Activated CD4-positive, alpha-beta T cell treated with anti-CD3 and anti-CD28 coated beads, Interleukin-2, amount 10 ng/mL, durations not matched to agents 24 days and 14 days (primary cell): ENCODE results near the gene ELOVL7. TPM values are rescaled to one million over a fixed set of nuclear protein-coding genes. Genes with fewer than 3 reads are reported as not detected.
"Not testable (repeated sequence)": the region's sequence is repeated elsewhere in the genome, so short reads cannot be mapped to it uniquely, and the experiment has no call there.

Experiments used
- DNase-seq: peaks from one replicate; pipeline ENCODE4 v3.0.0; 2022
- H3K27ac Mint-ChIP-seq: one replicate; pipeline ENCODE4 v1.8.0; 2022; ENCODE audit warnings: mild to moderate bottlenecking, mixed read lengths
- H3K27me3 Mint-ChIP-seq: one replicate; pipeline ENCODE4 v1.8.0; 2022; ENCODE audit warnings: mixed read lengths
- H3K36me3 Mint-ChIP-seq: one replicate; pipeline ENCODE4 v1.8.0; 2022; ENCODE audit warnings: low read depth, mild to moderate bottlenecking, mixed read lengths
- H3K4me1 Mint-ChIP-seq: one replicate; pipeline ENCODE4 v1.8.0; 2021; ENCODE audit warnings: mixed read lengths
- H3K4me3 Mint-ChIP-seq: one replicate; pipeline ENCODE4 v1.8.0; 2022; ENCODE audit warnings: mild to moderate bottlenecking, moderate library complexity, mixed read lengths
- H3K9me3 Mint-ChIP-seq: one replicate; pipeline ENCODE4 v1.8.0; 2021; ENCODE audit warnings: mixed read lengths
- intact Hi-C: fragments of 100-400 bp; cut with micrococcal nuclease; formaldehyde crosslinking; loops from one replicate; pipeline ENCODE4 v1.15.1; 2023
- total RNA-seq: library from RNA; stranded (reverse); gene quantifications from 2 replicates; pipeline ENCODE4 v1.2.3, GENCODE V29; 2022

ELOVL7 gene
- total RNA-seq, 1 donor from 2014 or later: 0.56 TPM

DNA sequence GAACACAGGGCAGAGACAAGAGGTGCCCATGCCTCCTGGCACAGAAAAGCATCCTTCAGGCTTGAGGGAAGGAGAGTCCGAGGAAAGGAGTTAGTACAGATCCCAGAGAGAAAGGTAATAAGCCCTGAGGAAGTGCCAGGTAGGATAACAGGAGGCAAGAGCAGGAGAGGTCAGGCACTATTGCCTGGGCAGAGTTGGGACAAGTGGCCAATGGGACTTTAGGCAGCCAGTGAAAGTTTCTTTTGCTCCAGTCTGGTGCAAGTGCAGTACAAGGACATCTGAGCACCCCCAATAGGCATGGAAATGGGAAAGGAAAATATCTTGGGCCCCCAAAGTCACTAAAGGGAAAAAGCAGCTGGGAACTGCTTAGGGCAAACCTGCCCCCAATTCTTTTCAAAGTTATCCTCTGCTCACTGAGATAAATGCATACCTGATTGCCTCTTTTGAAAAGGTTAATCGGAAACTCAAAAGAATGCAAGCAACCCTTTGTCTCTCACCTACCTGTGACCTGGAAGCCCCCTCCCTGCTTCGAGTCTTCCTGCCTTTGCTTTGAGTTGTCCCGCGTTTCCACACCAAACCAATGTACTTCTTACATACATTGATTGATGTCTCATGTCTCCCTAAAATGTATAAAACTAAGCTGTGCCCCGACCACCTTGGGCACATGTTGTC is 46.5 kb downstream of the ELOVL7 start:
- no peaks in the 10 kb centered on the region for H3K4me1 Mint-ChIP-seq
- intact Hi-C loops: no loop called here
- H3K9me3 Mint-ChIP-seq: peaks cover 3% of the 10 kb centered on the region
- no peaks in the 10 kb centered on the region for H3K36me3 Mint-ChIP-seq
- H3K4me3 Mint-ChIP-seq: no peak overlapping the region
- peaks cover 6% of the 10 kb centered on the region for H3K27me3 Mint-ChIP-seq
- no peak for DNase-seq
- H3K27ac Mint-ChIP-seq: no peak overlapping the region

DNA sequence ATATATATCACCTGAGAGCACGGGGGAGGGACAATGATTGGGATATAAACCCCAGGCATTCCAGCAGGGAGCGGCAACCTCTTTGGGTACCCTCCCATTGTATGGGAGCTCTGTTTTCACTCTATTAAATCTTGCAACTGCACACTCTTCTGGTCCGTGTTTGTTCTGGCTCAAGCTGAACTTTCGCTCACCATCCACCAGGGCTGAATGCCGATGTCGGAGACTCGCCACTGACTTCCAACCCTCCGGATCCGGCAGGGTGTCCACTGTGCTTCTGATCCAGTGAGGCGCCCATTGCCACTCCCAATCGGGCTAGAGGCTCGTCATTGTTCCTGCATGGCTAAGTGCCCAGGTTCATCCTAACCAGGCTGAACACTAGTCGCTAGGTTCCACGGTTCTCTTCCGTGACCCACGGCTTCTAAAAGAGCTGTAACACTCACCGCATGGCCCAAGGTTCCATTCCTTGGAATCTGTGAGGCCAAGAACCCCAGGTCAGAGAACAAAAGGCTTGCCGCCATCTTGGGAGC is 48.6 kb downstream of the ELOVL7 start:
- H3K4me3 Mint-ChIP-seq, H3K36me3 Mint-ChIP-seq, H3K4me1 Mint-ChIP-seq, H3K9me3 Mint-ChIP-seq, H3K27me3 Mint-ChIP-seq, intact Hi-C loops, H3K27ac Mint-ChIP-seq, DNase-seq: not testable (repeated sequence)

DNA sequence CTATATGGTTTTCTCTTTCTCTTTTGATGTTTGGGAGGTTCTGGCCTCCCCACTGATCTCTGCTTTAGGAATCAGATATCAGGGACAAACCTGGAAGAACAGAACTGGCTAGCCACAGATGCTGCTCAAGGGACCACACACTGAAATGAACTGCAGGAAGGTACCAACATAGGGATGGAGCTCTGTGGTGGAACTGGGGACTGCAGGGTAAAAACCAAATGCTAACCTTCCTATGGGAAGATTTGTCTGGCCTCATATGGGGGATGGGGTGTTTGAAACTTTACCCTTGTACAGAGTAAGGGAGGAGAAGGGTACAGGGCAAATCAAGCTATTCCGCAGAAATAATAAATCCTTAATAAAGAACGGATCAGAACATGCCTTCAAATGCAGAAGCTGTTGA is 49.4 kb downstream of the ELOVL7 start:
- DNase-seq: no peak
- Mint-ChIP-seq H3K4me3 (no peak overlapping the region), H3K27ac (no peak overlapping the region), H3K9me3 (peaks cover 6% of the 10 kb centered on the region), H3K36me3 (no peaks in the 10 kb centered on the region), H3K4me1 (no peaks in the 10 kb centered on the region), H3K27me3 (peaks cover 10% of the 10 kb centered on the region)
- intact Hi-C loops: no loop called here

DNA sequence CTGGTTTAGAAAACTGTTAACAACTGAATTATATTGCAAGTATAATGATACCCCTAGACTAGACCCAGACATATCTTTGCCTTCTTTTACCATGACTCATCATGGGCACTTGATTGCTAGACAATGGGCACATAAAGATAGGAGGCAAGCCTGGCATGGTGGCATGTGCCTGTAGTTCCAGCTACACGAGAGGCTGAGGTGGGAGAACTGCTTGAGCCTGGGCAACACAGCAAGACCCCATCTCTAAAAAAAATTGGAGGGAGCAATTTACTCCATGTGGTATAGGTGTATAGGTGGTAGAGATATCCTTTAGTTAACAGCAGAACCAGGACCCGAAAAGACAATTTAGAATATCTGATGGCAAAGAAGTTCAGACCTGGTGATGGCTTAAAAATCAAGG is 51.6 kb downstream of the ELOVL7 start:
- no peaks in the 10 kb centered on the region for H3K4me1 Mint-ChIP-seq
- intact Hi-C loops: no loop called here
- H3K27me3 Mint-ChIP-seq: peaks cover 7% of the 10 kb centered on the region
- no peak overlapping the region for H3K4me3 Mint-ChIP-seq
- peaks cover 6% of the 10 kb centered on the region for H3K9me3 Mint-ChIP-seq
- H3K36me3 Mint-ChIP-seq: no peaks in the 10 kb centered on the region
- H3K27ac Mint-ChIP-seq: no peak overlapping the region
- DNase-seq: no peak

DNA sequence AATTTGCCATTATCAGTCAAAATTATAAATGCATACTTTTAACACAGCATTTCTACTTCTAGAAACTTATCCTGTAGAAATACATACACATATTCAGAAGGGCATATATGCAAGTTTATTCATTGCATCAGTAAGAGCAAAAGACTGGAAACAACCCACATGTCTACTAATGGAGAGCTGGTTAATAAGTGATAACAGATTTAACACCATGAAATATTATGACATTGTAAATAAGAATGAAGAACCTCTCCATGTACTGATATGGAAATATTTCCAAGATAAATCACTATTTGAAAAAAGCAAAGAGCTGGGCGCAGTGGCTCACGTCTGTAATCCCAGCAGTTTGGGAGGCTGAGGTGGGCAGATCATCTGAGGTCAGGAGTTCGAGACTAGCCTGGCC is 54.5 kb downstream of the ELOVL7 start:
- no peaks in the 10 kb centered on the region for H3K4me1 Mint-ChIP-seq
- peaks cover 9% of the 10 kb centered on the region for H3K27me3 Mint-ChIP-seq
- intact Hi-C loops: no loop called here
- no peak overlapping the region for H3K27ac Mint-ChIP-seq
- no peak overlapping the region for H3K4me3 Mint-ChIP-seq
- H3K36me3 Mint-ChIP-seq: no peaks in the 10 kb centered on the region
- H3K9me3 Mint-ChIP-seq: peaks cover 6% of the 10 kb centered on the region
- DNase-seq: no peak

DNA sequence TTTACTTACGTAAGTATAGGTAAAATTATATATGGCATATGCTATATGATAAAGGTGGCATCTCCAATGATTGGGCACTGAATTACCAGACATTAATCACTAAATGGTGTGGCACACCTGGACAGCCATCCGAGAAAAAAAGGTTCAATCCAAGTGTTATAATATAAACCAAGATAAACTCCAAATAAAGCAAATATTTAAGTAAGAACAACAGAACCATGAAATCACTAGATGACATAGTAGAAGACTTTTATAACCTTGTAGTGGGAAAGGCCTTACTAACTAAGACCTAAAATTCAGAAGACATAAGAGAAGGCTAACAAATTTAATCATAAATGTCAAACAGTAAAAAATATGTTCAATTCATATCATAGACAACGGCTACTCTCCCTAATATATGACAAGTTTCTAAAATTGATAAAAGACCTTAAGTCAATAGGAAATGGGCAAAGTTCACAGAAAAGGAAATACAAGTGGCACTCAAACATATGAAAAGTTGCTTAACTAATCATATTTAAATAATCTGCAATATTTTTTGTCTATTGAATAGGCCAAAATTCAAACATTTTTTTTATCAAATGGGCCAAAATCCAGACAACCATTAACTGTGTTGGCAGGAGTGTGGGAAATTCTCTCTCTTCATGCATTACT is 55.1 kb downstream of the ELOVL7 start:
- Mint-ChIP-seq H3K4me3 (no peak overlapping the region), H3K4me1 (no peaks in the 10 kb centered on the region), H3K36me3 (no peaks in the 10 kb centered on the region)

DNA sequence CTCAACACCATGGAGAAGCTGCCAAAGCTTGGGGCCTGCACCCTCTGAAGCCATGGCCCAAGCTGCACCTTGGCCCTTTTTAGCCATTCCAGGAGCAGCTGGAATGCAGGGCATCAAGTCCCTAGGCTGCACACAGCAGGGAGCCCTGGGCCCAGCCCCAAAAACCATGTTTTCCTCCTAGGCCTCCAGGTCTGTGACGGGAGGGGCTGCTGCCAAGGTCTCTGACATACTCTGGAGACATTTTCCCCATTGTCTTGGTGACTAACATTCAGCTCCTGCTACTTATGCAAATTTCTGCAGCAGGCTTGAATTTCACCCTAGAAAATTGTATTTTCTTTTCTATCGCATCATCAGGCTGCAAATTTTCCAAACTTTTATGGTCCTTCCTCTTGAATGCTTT is 64.6 kb downstream of the ELOVL7 start:
- no peaks in the 10 kb centered on the region for H3K36me3 Mint-ChIP-seq
- H3K4me3 Mint-ChIP-seq: no peak overlapping the region
- no peaks in the 10 kb centered on the region for H3K4me1 Mint-ChIP-seq
- DNase-seq: no peak
- no peaks in the 10 kb centered on the region for H3K27me3 Mint-ChIP-seq
- H3K27ac Mint-ChIP-seq: no peak overlapping the region
- peaks cover under 1% of the 10 kb centered on the region for H3K9me3 Mint-ChIP-seq
- intact Hi-C loops: no loop called here

More for the DNA sequence above, 55.1 kb downstream of the ELOVL7 start:
- no peak overlapping the region for H3K27ac Mint-ChIP-seq
- DNase-seq: no peak
- H3K9me3 Mint-ChIP-seq: peaks cover 6% of the 10 kb centered on the region
- intact Hi-C loops: no loop called here
- peaks cover 9% of the 10 kb centered on the region for H3K27me3 Mint-ChIP-seq

DNA sequence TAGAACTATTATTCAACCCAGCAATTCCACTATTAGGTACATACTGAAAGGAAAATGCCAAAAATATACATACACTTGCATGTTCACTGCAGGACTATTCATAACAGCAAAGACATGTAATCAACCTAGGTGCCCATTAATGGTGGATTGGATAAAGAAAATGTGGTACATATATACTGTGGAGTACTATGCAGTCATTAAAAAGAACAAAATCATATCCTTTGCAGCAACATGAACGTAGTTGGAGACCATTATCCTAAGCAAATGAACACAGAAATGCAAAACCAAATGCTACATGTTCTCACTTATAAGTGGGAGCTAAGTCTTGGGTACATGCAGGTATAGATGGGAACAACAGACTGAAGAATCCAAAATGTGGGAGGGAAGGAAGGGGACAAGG is 67.7 kb downstream of the ELOVL7 start:
- intact Hi-C loops: no loop called here
- H3K4me3 Mint-ChIP-seq: no peak overlapping the region

DNA sequence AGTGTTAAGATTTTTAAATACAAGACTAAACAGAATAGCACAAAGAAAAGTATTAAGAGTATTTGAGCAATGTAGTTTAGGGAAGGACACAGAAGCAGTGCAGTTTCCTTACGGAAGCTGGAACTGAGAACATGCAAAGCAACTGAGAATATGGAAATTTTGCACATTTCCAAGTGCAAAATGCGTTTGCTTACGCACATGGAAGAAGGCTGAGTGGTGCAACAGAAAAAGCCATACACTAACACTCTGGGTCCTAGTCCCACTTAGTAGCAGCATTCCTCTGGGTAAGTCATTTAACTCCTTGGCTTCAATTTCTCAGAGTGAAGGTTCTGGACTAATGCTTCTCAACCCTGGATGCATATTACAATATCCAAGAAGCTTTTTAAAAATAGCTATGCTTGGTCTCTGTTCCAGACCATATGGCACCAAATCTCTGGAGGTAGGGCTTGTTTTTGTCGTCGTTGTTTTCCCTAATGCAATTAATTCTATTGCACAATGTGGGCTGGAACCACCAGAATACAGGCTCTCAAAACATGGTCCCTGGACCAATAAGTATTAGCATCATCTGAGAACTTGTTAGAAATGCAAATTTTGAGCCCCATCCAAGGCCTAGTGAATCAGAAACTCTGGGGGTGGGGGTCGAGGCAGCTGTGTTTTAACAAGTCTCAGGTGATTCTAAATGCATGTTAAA is 78.9 kb downstream of the ELOVL7 start:
- Mint-ChIP-seq H3K4me1 (no peaks in the 10 kb centered on the region), H3K9me3 (peaks cover 3% of the 10 kb centered on the region), H3K4me3 (no peak overlapping the region), H3K27ac (no peak overlapping the region), H3K27me3 (peaks cover 2% of the 10 kb centered on the region), H3K36me3 (no peaks in the 10 kb centered on the region)
- no peak for DNase-seq
- intact Hi-C loops: no loop called here

More for the DNA sequence above, 67.7 kb downstream of the ELOVL7 start:
- H3K27ac Mint-ChIP-seq: no peak overlapping the region
- H3K36me3 Mint-ChIP-seq: no peaks in the 10 kb centered on the region
- no peaks in the 10 kb centered on the region for H3K4me1 Mint-ChIP-seq
- DNase-seq: no peak
- peaks cover 5% of the 10 kb centered on the region for H3K27me3 Mint-ChIP-seq
- peaks cover 6% of the 10 kb centered on the region for H3K9me3 Mint-ChIP-seq

DNA sequence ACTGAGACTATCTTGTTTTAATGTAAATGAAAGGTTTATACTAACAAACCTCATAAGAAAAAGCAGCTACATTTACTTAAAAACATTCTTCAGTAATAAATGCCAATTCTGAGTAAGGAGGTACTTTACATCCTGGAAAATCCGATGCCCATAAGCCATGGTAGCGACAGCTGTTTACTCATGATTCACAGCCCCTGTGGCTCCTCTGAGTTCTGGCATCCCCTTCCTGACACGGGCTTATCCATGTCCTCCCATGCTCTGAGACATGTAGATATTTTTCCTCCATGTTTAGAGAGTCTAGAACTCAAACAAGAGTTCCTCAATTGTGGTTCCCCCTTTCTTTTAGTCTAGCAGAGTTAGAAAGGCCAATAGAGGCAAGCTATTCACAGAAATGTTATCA is 81.0 kb downstream of the ELOVL7 start:
- no peaks in the 10 kb centered on the region for H3K4me1 Mint-ChIP-seq
- intact Hi-C loops: no loop called here
- H3K27me3 Mint-ChIP-seq: peaks cover 3% of the 10 kb centered on the region
- no peak overlapping the region for H3K27ac Mint-ChIP-seq
- no peaks in the 10 kb centered on the region for H3K36me3 Mint-ChIP-seq
- H3K4me3 Mint-ChIP-seq: no peak overlapping the region
- peaks cover 4% of the 10 kb centered on the region for H3K9me3 Mint-ChIP-seq
- DNase-seq: no peak

DNA sequence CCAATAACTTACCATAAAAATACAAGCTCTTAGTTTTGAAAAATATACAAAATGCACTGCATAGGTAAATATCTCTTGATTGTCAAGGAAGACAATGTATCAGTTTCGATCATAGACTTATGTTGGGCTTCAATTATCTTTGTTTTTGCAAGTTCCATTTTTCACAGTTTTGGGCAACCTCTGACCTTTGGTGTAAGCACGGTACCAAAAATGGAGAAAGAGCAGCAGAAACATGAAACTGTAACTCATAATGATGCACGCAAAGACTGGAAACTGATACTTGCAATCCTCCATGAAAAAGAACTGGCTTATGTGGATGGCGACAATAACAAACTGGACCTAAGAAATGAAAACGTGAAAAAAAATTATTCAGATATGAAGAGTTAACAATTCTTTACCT is 89.6 kb downstream of the ELOVL7 start:
- H3K36me3 Mint-ChIP-seq: no peaks in the 10 kb centered on the region
- peaks cover 1% of the 10 kb centered on the region for H3K27me3 Mint-ChIP-seq
- intact Hi-C loops: no loop called here
- no peak for DNase-seq
- H3K4me1 Mint-ChIP-seq: no peaks in the 10 kb centered on the region
- H3K4me3 Mint-ChIP-seq: no peak overlapping the region
- no peaks in the 10 kb centered on the region for H3K9me3 Mint-ChIP-seq
- no peak overlapping the region for H3K27ac Mint-ChIP-seq

DNA sequence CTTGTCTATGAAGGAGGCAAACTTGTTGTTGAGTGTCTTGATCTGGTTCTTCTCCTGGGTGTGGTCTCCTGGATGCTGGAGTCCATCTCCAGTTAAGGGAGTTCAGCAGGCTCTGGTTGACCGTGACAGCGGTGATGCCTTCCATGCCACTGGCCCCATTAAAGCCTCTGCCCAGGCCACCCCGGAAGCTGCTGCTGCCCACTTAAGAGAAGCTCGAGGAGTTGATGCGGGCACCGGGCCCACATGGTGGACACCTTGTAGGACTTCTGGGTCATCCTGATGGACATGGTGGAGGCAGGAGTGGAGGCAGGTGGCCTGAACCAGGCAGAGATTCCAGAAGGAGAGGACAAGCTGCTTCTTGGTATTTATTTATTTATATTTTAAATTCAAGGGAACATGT is 99.4 kb downstream of the ELOVL7 start:
- no peaks in the 10 kb centered on the region for H3K36me3 Mint-ChIP-seq
- H3K27me3 Mint-ChIP-seq: no peaks in the 10 kb centered on the region
- no peaks in the 10 kb centered on the region for H3K4me1 Mint-ChIP-seq
- peaks cover 9% of the 10 kb centered on the region for H3K9me3 Mint-ChIP-seq
- H3K4me3 Mint-ChIP-seq: no peak overlapping the region
- DNase-seq: no peak
- no peak overlapping the region for H3K27ac Mint-ChIP-seq
- intact Hi-C loops: no loop called here

DNA sequence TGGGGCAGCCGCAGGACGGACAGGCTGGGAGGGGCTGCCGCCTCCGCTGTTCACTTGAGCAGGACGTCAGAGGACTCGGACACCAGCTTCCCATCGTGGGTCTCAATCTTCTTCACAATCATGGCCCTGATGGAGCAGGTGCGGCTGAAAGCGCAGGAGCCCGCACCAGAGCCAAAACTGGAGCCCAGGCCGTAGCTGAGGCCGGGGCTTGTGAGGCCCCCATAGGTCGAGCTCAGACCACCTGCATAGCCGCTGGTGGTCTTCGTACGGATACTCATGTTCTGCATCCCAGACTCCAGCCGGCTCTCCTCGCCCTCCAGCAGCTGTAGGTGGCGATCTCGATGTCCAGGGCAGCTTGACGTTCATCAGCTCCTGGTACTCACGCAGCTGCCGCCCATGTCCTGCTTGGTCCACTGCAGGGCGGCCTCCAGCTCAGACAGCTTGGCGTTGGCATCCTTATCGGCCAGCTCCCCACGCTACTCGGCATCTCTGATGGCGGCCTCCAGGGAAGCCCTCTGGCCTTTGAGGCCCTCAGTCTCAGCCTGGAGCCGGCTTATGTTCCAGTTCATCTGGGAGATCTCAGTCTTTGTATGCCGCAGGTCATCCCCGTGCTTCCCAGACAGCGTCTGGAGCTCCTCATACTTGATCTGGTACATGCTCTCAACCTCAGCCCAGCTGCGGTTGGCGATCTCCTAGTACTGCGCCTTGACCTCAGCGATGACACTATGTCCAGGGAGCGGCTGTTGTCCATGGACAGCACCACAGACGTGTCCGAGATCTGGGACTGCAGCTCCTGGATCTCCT is 100.4 kb downstream of the ELOVL7 start:
- H3K27ac Mint-ChIP-seq: no peak overlapping the region
- no peak for DNase-seq
- no peaks in the 10 kb centered on the region for H3K27me3 Mint-ChIP-seq
- no peaks in the 10 kb centered on the region for H3K4me1 Mint-ChIP-seq
- intact Hi-C loops: no loop called here
- no peak overlapping the region for H3K4me3 Mint-ChIP-seq
- peaks cover 9% of the 10 kb centered on the region for H3K9me3 Mint-ChIP-seq
- H3K36me3 Mint-ChIP-seq: no peaks in the 10 kb centered on the region

DNA sequence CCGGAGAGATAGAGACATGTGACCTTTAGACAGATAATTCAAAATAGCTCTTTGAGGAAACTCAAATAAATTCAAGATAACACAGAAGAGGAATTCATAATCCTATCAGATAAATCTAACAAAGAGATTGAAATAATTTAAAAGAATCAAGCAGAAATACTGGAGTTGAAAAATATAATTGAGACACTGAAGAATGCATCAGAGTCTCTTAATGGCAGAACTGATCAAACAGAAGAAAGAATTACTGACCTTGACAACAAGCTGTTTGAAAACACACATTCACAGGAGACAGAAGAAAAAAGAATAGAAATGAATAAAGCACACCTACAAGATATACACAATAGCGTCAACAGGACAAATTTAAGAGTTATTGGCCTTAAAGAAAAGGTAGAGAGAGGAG is 103.7 kb downstream of the ELOVL7 start:
- intact Hi-C loops: no loop called here
- DNase-seq: no peak
- Mint-ChIP-seq H3K4me3 (no peak overlapping the region), H3K27ac (no peak overlapping the region), H3K36me3 (no peaks in the 10 kb centered on the region), H3K27me3 (no peaks in the 10 kb centered on the region), H3K9me3 (peaks cover 9% of the 10 kb centered on the region), H3K4me1 (no peaks in the 10 kb centered on the region)
